ENCODE measurements around the gene OPRL1.

Gene OPRL1

DNA sequence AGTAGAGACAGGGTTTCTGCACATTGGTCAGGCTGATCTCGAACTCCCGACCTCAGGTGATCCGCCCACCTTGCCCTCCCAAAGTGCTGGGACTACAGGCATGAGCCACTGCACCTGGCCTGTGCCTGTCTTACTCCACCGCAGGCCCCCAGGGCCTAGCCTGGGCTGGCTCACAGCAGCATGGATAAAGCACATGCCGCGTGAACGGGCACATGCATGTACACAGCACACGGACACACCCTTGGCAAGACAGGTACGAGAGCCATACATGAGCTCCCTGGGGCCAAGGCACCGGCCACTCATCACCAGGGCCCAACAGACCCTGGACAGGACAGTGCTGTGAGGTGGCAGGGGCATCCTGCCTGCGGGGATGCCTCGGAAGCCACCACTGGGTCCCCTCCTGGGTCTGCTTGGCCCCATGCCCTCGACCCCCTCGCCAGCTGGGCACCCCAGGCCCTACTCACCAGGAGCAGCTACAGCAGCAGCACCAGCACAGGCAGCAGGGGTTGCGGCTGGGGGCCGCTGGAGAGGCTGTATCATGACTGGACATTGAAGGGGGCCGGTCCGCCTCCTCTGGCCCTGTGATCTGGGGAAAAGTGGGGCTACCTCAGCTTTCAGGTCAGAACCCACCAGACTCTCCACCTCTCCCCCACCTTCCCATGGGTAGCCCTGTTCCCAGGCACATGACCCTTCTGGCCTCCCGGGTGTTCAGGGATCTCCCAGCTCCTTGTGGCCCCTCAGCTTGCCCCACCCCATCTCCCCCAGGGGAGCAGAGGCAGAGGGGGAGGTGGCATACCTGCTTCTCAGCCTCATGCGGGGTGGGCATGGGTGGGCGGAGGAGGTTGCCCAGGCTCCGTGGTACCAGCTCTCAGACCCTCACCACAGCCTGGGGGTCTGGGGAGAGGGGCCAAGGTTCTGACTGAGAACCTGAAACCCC, 3.6 kb upstream of the OPRL1 start:
- no peak for TF ChIP-seq POLR2A (IDR thresholded peaks at IDR 0.05; ENCODE audit: low read depth, low read length)
- FAIRE-seq (no peak), DNase-seq (ENCODE audit: insufficient read length, low spot score) (no peak)

DNA sequence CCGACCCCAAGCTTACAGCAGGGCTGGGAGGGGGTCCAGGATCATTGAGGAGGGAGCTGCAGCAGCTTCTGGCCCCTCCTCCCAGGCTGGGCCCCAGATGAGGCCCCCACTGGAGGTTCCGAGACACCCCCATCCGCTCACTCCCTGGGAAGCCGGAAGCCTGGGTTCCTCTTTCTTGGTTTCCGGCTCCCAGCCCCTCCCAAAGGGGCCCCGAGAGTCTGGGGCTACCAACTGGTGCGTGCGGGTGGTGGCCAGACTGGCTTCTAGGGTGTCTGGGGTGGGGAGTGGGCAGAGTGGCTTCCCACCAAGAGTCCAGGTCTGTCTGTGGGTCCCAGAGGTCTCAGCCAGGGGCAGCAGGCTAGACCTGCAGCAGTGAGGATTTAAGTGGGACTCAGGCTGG, 2.8 kb upstream of the OPRL1 start:
- TF ChIP-seq POLR2A (IDR thresholded peaks at IDR 0.05; ENCODE audit: low read depth, low read length), result no peak
- FAIRE-seq (no peak), DNase-seq (ENCODE audit: insufficient read length, low spot score) (no peak)

DNA sequence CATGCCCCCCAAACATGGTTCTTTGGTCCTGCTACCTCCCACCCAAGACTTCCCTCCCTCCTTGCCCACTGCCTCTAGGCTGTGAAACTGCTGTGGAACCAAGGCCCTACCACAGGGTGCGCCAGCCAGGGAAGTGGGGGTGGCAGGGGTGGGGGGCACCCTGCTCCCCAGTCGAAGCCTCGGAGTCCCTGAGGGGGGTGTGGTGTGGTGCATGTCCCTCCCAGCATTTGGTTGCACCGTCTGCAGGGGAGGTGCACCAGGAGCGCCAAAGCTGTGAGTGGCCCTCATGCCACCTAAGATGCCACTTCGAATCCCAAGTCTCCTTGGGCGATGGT, 2.4 kb upstream of the OPRL1 start:
- DNase-seq (ENCODE audit: insufficient read length, low spot score) (no peak), FAIRE-seq (no peak)
- TF ChIP-seq POLR2A (IDR thresholded peaks at IDR 0.05; ENCODE audit: low read depth, low read length), result no peak

DNA sequence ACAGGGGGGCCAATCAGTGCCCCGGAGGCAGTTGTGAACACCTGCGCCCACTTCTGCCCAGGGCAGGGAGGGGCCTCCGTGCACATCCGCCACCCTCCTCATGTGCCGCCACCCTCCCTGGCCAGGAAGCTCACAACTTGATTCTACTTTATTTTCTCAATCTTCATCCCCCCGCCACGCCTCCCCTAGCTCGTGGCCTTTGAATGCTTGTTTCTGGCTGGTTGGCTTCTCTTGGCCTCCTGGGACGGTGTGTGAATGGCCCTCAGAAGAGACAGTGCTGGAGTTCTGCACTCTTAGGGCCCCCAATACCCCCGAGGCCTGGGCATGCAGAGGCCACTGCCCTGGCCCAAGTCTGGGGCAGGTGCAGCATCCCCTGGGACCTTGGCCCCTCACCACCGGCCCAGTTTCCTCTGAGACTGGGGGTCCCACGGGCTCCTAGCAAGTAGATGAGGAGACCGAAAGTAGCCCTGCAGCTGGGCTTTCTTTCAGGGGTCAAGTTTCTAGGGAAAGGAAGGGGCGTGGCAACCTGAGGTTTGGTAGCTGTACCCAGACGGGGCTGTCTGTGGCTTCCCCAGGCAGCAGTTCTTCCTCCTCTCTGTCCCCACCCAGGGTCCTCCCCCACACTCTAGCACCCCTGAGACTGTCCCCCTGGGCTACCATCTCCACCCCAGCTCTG, 1.9 kb upstream of the OPRL1 start:
- no peak for TF ChIP-seq POLR2A (IDR thresholded peaks at IDR 0.05; ENCODE audit: low read depth, low read length)
- DNase-seq (ENCODE audit: insufficient read length, low spot score) (no peak), FAIRE-seq (no peak)

DNA sequence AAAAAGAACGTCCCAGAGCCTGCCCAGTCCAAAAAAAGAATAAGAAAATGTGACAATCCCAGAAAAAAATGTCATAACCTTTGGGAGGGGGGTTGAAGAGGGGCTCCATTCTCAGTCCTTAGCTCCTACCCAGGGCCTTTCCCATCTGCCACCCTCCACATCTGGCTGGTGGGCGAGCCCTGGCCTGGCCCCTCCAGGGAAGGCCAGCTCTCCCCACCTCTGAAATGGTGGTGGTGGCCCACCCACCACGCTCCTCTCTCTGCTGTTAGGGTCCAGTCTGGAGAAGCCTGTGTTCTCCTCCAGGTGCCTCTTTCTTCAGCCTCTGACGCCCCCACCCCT, 979 bp upstream of the OPRL1 start:
- TF ChIP-seq POLR2A (IDR thresholded peaks at IDR 0.05; ENCODE audit: low read depth, low read length), result no peak
- DNase-seq (ENCODE audit: insufficient read length, low spot score) (no peak), FAIRE-seq (no peak)

DNA sequence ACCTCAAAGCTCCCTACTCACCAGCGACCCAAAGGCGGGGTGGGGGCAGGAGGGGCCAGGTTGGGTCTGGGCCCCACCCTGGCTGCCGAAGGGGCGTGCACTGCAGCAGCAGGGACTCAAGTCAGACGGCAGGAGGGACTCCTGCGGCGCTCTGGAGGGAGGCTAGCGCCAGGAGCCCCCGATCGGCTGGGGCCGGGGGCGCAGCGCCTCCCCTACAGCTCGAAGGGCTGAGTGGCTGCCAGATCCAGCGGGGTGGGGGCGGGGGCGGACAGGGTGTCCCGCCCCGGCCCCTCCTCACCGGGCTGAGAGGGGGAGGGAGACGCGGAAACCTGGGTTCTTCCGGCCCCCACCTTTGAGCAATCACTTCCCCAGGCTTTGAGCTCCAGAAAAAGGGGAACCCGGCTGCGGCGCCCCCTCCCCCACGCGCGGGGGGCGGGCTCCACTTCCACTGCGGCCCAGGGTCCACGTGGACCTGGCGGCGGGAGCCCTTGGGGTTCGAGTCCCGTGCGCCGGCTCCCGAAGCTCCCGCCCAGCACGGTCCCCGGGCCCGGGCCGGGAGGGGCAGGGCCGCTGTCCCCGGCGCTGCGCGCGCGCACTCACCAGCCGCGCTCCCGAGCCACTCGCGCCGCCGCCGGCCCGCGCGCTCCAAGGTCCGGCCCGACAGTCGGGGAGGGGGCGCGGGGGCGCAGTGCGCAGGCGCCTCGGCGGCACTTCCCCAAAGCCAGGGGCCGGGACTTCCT, 439 bp upstream of the OPRL1 start, which contains the start of gene RGS19:
TSS of gene RGS19 (minus strand) at position 246 of the 740 bp plus-strand sequence. CDS start 2,632 bp downstream, outside the sequence.
- TF ChIP-seq POLR2A (IDR thresholded peaks at IDR 0.05; ENCODE audit: low read depth, low read length), result peak; percentile 35; the same call in 1 of the 2 replicates
- DNase-seq (ENCODE audit: insufficient read length, low spot score) (peak; percentile 79), FAIRE-seq (no peak)

DNA sequence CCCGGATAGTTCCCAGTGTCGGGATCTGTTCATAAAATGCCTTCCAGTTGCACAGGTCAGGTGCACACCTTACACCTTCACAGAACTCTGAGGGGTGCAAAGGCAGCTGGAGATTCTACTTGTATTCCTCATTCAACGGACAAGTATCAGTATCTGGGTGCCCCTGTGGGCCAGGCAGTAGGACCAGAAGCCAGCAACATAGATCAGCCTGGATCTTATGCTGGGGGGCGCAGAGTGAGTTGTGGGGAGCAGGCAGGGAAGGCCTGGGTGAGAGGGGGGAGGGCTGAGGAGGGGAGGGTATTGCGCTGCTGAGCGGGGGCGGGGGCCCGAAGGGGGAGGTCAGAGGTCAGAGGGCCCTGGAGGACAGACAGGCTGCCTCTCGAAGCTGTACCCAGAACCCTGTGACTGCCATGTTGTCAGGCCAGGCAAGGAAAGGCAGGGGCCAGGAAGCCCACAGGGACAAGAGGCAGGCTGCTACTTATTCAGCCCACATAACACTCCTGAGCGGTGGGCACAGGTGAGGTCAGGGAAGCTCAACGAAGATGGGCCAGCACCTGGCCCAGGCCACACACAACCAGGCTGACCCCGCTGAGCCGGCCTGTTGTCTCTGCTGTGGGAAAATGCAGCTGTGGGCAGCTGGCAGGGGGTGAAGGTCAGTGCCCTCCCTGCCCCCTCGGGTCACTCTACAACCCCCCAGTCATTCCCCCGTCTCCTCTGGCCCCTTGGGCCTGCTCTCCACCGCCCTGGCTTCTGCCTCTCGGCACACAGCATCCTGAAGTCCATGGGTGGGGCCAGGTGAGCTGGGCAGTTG, 1.1 kb downstream of the OPRL1 start:
- no peak for TF ChIP-seq POLR2A (IDR thresholded peaks at IDR 0.05; ENCODE audit: low read depth, low read length)
- DNase-seq (ENCODE audit: insufficient read length, low spot score) (no peak), FAIRE-seq (no peak)

DNA sequence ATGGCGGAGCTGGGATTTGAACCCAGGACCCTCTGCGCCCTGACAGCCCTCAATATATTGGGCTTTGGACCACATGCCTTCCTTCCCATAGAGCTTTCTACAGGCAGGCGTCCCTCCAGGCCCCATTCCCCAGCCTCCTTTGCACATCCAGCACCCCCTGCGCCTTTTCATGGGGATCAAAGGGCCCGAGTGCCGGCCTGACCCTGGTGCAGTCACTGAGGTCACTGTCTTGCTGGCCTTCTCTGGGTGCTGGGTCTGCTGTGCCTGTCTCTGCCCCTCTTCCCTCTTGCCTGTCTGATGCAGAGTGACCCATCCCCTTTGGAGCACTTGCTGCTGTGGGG, 1.7 kb downstream of the OPRL1 start:
- no peak for TF ChIP-seq POLR2A (IDR thresholded peaks at IDR 0.05; ENCODE audit: low read depth, low read length)
- FAIRE-seq (no peak), DNase-seq (ENCODE audit: insufficient read length, low spot score) (no peak)

DNA sequence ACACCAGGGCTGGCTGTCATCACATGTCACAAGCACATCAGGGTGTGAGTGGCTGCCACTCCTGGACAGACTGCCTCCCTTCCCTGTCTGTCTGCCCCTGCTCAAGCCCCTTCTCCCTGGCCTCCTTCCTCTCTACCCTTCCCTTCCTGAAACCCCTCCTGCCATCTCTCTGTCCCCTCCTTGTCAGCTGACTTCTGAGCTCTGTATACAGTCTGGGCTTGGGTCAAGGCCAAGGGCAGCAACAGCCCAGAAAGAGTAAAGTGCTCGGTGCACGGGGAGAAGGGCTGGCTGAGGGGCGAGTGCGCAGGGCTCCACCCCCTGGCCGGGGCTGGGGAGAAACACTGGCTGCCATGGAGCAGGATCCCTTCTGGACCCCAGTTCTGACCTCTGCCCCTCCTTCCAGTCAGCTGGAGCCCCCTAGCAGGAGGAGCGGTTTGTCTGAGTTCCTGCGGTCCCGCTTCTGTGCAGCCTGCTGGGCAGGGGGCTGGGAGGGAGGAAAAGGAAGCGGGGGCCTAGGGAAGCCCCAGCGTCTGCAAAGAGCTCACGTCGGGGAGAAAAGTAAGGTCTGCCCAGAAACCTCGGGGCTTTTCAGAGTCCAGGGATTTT, 2.3 kb downstream of the OPRL1 start:
- FAIRE-seq, result no peak
- no peak for TF ChIP-seq POLR2A (IDR thresholded peaks at IDR 0.05; ENCODE audit: low read depth, low read length)
- DNase-seq (ENCODE audit: insufficient read length, low spot score), result no peak

DNA sequence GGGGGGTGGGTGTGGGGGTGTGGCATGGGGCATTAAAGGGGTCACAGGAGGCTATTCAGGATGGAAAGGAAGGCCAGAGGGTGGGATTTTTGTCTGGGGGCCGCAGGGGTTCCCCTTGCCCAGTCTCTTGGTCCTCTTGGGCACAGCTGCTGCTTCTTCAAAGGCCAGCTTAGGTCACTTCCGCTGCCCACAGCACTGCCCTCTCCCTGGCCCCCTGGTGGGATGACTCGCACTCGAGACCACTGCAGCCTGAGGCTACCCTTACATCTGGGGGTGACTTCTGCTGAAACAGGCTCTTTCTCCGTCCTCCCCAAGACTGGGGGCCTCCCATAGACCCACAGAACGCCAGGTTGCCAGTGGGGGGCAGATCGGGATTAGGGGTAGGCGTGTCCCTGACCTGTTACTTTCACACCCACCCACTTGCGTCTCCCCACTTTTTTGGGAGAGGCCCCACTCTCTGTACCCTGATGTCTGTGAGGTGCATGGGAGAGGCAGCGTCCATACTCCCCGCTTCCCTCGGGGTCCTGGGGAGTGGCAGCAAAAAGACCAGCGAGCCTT, 3.0 kb downstream of the OPRL1 start:
- DNase-seq (ENCODE audit: insufficient read length, low spot score), result peak; percentile 74
- no peak for TF ChIP-seq POLR2A (IDR thresholded peaks at IDR 0.05; ENCODE audit: low read depth, low read length)

DNA sequence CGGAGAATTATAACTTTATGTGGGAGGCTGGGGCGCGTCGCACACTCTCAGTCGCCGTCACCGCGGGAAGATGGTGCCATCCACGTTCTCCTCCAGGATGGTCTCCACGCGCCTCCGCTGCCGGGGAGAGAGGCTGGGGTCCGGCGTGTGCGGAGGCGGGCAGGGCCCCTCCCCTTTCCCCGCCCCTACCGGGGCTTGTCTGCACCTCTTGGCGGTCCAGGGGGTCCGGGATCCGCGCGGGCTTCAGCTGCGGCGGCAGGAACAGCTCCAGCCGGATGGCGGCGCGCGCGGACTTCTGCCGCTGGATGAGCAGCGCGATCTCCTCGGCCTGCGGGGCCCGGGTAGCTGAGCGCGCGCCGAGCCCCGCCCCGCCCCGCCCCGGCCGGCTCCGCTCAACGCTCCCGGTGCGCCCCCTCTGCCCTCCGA, 3.5 kb downstream of the OPRL1 start:
- DNase-seq (ENCODE audit: insufficient read length, low spot score) (no peak), FAIRE-seq (no peak)
- TF ChIP-seq POLR2A (IDR thresholded peaks at IDR 0.05; ENCODE audit: low read depth, low read length), result no peak

More for the DNA sequence above, 3.0 kb downstream of the OPRL1 start:
- no peak for FAIRE-seq

DNA sequence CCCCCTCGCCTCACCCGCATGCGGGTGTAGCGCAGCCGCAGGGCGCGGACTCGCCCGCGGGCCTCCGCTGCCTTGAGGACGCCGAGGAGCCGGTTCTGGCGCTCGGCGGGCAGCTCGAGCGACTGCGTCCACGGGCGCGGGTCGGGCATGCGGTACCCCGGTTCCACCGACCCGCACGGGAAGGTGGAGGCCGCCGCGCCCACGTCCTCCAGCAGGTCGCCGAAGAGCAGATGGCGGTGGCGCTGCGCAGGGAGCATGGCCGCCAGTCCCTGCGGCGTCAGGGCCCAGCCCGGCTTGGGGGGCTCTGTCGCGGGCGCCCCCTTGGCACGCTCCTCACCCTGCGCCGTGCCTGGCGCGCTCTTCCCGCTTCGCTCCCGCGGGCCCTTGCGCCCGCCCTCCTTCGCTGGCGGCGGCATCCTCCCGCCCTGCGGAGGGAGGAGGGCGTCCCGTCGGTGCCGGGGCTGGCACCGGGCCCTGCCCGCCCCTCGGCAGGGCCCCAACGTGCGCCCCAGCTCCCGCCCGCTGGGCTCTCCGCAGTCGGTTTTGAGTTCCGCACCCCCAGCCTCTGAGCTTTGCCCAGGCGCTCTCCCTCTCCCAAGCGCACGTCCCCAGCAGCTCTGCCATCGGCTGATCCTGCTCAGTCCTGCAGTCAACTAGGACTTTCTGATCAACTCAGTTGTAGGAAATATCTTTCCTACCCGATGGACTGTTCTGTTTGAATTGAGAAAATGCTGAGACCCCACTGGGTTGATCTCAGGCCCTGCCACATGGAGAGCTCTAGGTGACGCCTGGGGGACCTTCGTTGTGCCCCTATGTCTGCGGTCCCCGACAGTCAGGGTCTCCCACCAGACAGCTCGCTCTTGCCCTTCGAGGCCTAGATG, 4.2 kb downstream of the OPRL1 start, which contains the start of gene LKAAEAR1:
TSS of gene LKAAEAR1 (minus strand) at position 595 of the 881 bp plus-strand sequence. CDS start at position 416, 179 bp downstream.
- DNase-seq (ENCODE audit: insufficient read length, low spot score) (no peak), FAIRE-seq (no peak)
- no peak for TF ChIP-seq POLR2A (IDR thresholded peaks at IDR 0.05; ENCODE audit: low read depth, low read length)

Data from H54 (cell line).